ENCODE measurements around the gene ERBB4. TPM values are rescaled to one million over a fixed set of nuclear protein-coding genes. Genes with fewer than 3 reads are reported as not detected.

ERBB4 gene
- polyA plus RNA-seq, 1 of the 3 experiments (the other 2 are of a cell fraction), result 0.05 TPM

DNA sequence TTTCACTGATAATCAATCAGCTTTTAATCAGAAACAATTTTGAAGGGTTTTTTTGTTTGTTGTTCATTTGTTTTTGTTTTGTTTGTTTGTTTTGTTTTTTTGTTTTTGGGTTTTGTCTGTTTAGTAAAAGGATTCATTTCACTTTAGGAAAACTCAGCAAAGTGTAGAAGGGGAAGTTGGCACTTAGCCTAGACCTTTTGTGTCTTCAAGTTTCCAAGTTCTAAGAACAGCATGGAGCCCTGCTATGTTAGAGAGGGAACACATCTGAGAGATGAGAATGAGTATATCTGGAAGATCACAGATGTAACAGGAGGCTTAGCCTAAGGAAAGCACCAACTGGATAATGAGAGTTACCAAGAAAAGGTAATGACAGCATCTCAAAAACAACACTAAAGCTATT, 501.5 kb downstream of the ERBB4 start (continued):
- TF ChIP-seq, protein P1, sequence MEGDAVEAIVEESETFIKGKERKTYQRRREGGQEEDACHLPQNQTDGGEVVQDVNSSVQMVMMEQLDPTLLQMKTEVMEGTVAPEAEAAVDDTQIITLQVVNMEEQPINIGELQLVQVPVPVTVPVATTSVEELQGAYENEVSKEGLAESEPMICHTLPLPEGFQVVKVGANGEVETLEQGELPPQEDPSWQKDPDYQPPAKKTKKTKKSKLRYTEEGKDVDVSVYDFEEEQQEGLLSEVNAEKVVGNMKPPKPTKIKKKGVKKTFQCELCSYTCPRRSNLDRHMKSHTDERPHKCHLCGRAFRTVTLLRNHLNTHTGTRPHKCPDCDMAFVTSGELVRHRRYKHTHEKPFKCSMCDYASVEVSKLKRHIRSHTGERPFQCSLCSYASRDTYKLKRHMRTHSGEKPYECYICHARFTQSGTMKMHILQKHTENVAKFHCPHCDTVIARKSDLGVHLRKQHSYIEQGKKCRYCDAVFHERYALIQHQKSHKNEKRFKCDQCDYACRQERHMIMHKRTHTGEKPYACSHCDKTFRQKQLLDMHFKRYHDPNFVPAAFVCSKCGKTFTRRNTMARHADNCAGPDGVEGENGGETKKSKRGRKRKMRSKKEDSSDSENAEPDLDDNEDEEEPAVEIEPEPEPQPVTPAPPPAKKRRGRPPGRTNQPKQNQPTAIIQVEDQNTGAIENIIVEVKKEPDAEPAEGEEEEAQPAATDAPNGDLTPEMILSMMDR (IDR thresholded peaks at IDR 0.05), result no peak

DNA sequence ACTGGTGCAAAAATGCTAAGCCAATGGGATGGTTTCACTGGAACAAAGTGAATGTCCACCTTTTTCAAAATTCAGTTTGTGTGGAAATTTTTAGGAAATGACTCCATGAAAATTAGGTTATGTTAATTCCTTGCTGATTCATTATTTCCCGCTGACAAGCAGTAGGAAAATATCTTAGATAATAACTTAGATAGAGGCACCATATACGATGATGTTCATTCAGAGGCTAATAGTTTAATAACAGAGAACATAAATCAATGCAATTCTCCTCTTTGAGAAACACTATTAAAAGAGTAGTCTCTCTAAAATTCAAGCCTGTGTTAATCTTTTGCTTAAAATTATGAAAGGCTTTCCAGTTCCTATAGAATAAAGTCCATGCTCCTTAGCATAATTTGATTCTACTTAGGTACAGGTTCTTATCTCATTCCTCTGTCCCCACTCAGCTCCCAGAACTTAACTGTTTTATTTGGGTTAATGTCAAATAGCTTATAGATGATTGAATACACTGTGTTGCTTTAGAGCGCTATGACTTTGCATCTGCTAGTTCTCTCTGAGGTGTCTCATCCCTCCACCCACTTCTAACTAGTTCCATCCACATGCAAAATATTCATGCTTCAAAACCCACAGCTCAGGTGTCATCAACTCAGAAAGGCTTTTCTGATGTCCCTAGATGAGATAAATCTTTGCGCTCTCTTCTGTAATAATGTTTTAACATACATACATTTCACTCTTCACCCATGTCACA, 503.6 kb downstream of the ERBB4 start:
- WGBS (ENCODE audit: low lambda C conversion rate), result 37% methylated on average over 4 of the region's 4 CpGs
- CTCF ChIA-PET, result interaction anchor here (0.7 kb wide), 1 partner anchor 514 kb away, joined by 3 read pairs; no protein-coding TSS in a partner anchor
- Histone ChIP-seq H4K20me1 (ENCODE audit: insufficient read depth) (no peaks in the 10 kb centered on the region), H3K9ac (no peak overlapping the region), H3K4me2 (no peak overlapping the region), H3F3A (replicated peaks; ENCODE audit: insufficient read depth) (peaks cover 40% of the 10 kb centered on the region), H3K27ac (ENCODE audit: low read depth in 2 of 2, low read length in 1 of 2) (peak overlapping the region in 1 of 2 experiments; percentile 91; a peak in 2 of 4 replicates), H3K27me3 (ENCODE audit: insufficient read depth) (no peaks in the 10 kb centered on the region), H3K4me1 (ENCODE audit: control insufficient read depth in 1 of 2, insufficient read depth in 2 of 2, low read depth in 1 of 2, low read length in 1 of 2) (peaks cover 11 to 43% of the 10 kb centered on the region in 2 experiments; a peak in 3 of 4 replicates), H3K36me3 (replicated peaks in 1 of 2; ENCODE audit: control insufficient read depth in 1 of 2, insufficient read depth in 2 of 2, low read length in 1 of 2) (no peaks in the 10 kb centered on the region), H3K4me3 (ENCODE audit: low read depth in 2 of 2, low read length in 1 of 2) (no peak overlapping the region), H3K79me2 (ENCODE audit: insufficient read depth) (no peaks in the 10 kb centered on the region), H3K9me3 (no peaks in the 10 kb centered on the region), H3K9me2 (no peaks in the 10 kb centered on the region), H2AFZ (ENCODE audit: low read depth) (no peak overlapping the region)
- 0 out of 2 replicates have a peak, but pooled peaks have one; percentile 6 for TF ChIP-seq JUND (IDR thresholded peaks at IDR 0.05)
- 0 out of 2 replicates have a peak, but pooled peaks have one; percentile 29 for TF ChIP-seq TEAD4 (IDR thresholded peaks at IDR 0.05; ENCODE audit: borderline replicate concordance, insufficient read depth)
- TF ChIP-seq, protein P2, sequence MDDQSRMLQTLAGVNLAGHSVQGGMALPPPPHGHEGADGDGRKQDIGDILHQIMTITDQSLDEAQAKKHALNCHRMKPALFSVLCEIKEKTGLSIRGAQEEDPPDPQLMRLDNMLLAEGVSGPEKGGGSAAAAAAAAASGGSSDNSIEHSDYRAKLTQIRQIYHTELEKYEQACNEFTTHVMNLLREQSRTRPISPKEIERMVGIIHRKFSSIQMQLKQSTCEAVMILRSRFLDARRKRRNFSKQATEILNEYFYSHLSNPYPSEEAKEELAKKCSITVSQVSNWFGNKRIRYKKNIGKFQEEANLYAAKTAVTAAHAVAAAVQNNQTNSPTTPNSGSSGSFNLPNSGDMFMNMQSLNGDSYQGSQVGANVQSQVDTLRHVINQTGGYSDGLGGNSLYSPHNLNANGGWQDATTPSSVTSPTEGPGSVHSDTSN (IDR thresholded peaks at IDR 0.05), result peak; percentile 35; the same call in 1 of the 2 replicates
- peak; percentile 23; the same call in 1 of the 2 replicates for TF ChIP-seq FOSL2 (IDR thresholded peaks at IDR 0.05; ENCODE audit: borderline replicate concordance, low read depth)
- TF ChIP-seq, protein P3, sequence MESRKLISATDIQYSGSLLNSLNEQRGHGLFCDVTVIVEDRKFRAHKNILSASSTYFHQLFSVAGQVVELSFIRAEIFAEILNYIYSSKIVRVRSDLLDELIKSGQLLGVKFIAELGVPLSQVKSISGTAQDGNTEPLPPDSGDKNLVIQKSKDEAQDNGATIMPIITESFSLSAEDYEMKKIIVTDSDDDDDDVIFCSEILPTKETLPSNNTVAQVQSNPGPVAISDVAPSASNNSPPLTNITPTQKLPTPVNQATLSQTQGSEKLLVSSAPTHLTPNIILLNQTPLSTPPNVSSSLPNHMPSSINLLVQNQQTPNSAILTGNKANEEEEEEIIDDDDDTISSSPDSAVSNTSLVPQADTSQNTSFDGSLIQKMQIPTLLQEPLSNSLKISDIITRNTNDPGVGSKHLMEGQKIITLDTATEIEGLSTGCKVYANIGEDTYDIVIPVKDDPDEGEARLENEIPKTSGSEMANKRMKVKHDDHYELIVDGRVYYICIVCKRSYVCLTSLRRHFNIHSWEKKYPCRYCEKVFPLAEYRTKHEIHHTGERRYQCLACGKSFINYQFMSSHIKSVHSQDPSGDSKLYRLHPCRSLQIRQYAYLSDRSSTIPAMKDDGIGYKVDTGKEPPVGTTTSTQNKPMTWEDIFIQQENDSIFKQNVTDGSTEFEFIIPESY (IDR thresholded peaks at IDR 0.05; ENCODE audit: borderline replicate concordance, low read depth), result no peak
- POLR2A ChIA-PET, result no interaction called here
- DNase-seq, result no peak

DNA sequence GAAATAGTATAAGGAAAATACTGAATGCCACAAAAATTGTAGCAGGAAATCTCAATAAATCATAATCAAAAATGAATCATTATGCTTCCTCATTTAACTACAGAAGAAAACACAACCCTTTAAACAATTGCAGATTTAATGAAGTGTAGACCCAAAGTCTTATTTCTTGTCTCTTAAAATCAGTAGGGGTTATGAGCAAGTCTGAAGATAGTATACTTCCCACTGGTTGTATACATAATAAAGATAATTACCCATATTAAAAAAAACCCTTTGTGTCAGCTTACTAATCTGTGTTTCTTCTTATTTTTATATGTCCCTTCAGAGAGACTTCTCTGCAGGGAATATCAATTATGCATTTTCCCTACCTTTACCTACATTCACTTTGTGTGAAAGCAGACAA, 504.7 kb downstream of the ERBB4 start:
- CTCF ChIA-PET, result no interaction called here
- no peak overlapping the region for H3K4me3 ChIP-seq (ENCODE audit: low read depth in 2 of 2, low read length in 1 of 2)
- TF ChIP-seq, protein P4, sequence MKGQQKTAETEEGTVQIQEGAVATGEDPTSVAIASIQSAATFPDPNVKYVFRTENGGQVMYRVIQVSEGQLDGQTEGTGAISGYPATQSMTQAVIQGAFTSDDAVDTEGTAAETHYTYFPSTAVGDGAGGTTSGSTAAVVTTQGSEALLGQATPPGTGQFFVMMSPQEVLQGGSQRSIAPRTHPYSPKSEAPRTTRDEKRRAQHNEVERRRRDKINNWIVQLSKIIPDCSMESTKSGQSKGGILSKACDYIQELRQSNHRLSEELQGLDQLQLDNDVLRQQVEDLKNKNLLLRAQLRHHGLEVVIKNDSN (IDR thresholded peaks at IDR 0.05; ENCODE audit: borderline replicate concordance, low read depth), result no peak
- TF ChIP-seq SMC3 (IDR thresholded peaks at IDR 0.05; ENCODE audit: low read depth, low read length) (no peak), TCF12 (IDR thresholded peaks at IDR 0.05) (no peak), JUND (IDR thresholded peaks at IDR 0.05) (no peak), TAF1 (IDR thresholded peaks at IDR 0.05; ENCODE audit: borderline replicate concordance, low read depth, low read length) (no peak), FOXM1 (IDR thresholded peaks at IDR 0.05; ENCODE audit: low read depth) (no peak), FOSL2 (IDR thresholded peaks at IDR 0.05; ENCODE audit: borderline replicate concordance, low read depth) (no peak), RAD21 (IDR thresholded peaks at IDR 0.05; ENCODE audit: low read length) (no peak), GABPA (IDR thresholded peaks at IDR 0.05; ENCODE audit: low read depth) (no peak), SIN3A (IDR thresholded peaks at IDR 0.05; ENCODE audit: borderline replicate concordance, low read depth, low read length) (no peak), FOXJ3 (CRISPR knock-in tag; IDR thresholded peaks at IDR 0.05) (no peak)
- TF ChIP-seq, protein P3 (IDR thresholded peaks at IDR 0.05; ENCODE audit: borderline replicate concordance, low read depth), result no peak

More for the DNA sequence above, 504.7 kb downstream of the ERBB4 start:
- Histone ChIP-seq H3K27me3 (ENCODE audit: insufficient read depth) (no peaks in the 10 kb centered on the region), H3K4me2 (no peak overlapping the region), H3K9me3 (no peaks in the 10 kb centered on the region), H3K9ac (no peak overlapping the region), H3K79me2 (ENCODE audit: insufficient read depth) (no peaks in the 10 kb centered on the region), H3K4me1 (ENCODE audit: control insufficient read depth in 1 of 2, insufficient read depth in 2 of 2, low read depth in 1 of 2, low read length in 1 of 2) (peaks cover 11 to 43% of the 10 kb centered on the region in 2 experiments; a peak in 3 of 4 replicates), H3K36me3 (replicated peaks in 1 of 2; ENCODE audit: control insufficient read depth in 1 of 2, insufficient read depth in 2 of 2, low read length in 1 of 2) (no peaks in the 10 kb centered on the region), H4K20me1 (ENCODE audit: insufficient read depth) (no peaks in the 10 kb centered on the region), H3K9me2 (no peaks in the 10 kb centered on the region), H2AFZ (ENCODE audit: low read depth) (no peak overlapping the region), H3K27ac (ENCODE audit: low read depth in 2 of 2, low read length in 1 of 2) (peak overlapping the region in 1 of 2 experiments; percentile 91; a peak in 1 of 4 replicates), H3F3A (replicated peaks; ENCODE audit: insufficient read depth) (peaks cover 40% of the 10 kb centered on the region)
- no peak for DNase-seq
- POLR2A ChIA-PET, result no interaction called here

Measured in SK-N-SH (cell line).